ENCODE results near the gene TET3.

DNA sequence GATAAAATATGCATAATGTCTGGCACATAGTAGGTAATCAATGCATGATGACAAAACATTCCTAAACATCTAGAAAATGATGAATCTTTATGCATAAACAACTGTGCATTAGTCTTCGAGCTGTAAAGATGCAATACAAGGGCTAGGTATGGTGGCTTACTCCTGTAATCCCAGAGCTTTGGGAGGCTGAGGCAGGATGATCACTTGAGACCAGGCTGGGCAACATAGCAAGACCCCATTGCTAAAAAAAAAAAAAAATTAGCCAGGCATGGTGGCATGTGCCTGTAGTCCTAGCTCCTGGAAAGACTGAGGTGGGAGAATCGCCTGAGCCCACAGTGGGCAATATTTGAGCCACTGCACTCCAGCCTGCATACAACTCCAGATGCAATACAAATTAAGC, 5.3 kb downstream of the TET3 start:
- TF ChIP-seq ZNF274 (IDR thresholded peaks at IDR 0.05; ENCODE audit: low read depth, low read length), result no peak
- TF ChIP-seq SUZ12 (IDR thresholded peaks at IDR 0.05; ENCODE audit: extremely low read depth, insufficient read depth, insufficient read length), result no peak
- no peak for TF ChIP-seq YY1 (IDR thresholded peaks at IDR 0.05; ENCODE audit: insufficient read depth, insufficient read length)

Data from NT2/D1 (cell line).